ENCODE results near the gene ZNF576. TPM values are rescaled to one million over a fixed set of nuclear protein-coding genes. Genes with fewer than 3 reads are reported as not detected.

Gene ZNF576
- total RNA-seq, 1 donor from 2014 or later: 13.8 TPM

GRCh38 chr19:43607238-43608205 is 11.1 kb downstream of the ZNF576 start:
- H3K79me2 ChIP-seq (ENCODE audit: insufficient read depth, low read length): peaks cover 39% of the 10 kb centered on the region
- peaks cover 13% of the 10 kb centered on the region for H3K4me1 ChIP-seq (ENCODE audit: insufficient read depth, low read length)
- H3K27me3 Mint-ChIP-seq (ENCODE audit: low read depth, unreplicated experiment): no peaks in the 10 kb centered on the region
- TF ChIP-seq EZH2 (IDR thresholded peaks at IDR 0.05; ENCODE audit: insufficient read depth, low read length): no peak
- no peak for TF ChIP-seq CTCF (IDR thresholded peaks at IDR 0.05; ENCODE audit: insufficient read depth, low read depth, low read length)
- DNase-seq (ENCODE audit: low read depth) (no peak), FAIRE-seq (no peak)
- H3K36me3 Mint-ChIP-seq (ENCODE audit: low read depth, unreplicated experiment): peaks cover 21% of the 10 kb centered on the region
- no peak overlapping the region for H3K4me3 ChIP-seq (ENCODE audit: insufficient read depth, low read depth, low read length)
- no peak overlapping the region for H3K9ac ChIP-seq (ENCODE audit: low read length)
- no peaks in the 10 kb centered on the region for H3K27me3 ChIP-seq (ENCODE audit: insufficient read depth, low read length)
- peaks cover 6% of the 10 kb centered on the region for H3K4me1 Mint-ChIP-seq (ENCODE audit: low read depth, unreplicated experiment)
- no peak overlapping the region for H3K27ac ChIP-seq (ENCODE audit: low read depth, low read length)
- H3K4me2 ChIP-seq (ENCODE audit: low read length): no peak overlapping the region
- no peak overlapping the region for H2AFZ ChIP-seq (ENCODE audit: low read depth, low read length)
- peaks cover 38% of the 10 kb centered on the region for H4K20me1 ChIP-seq (ENCODE audit: insufficient read depth, low read length)
- peaks cover 3% of the 10 kb centered on the region for H3K36me3 ChIP-seq (ENCODE audit: insufficient read depth, low read length)
- H3K9me3 ChIP-seq (ENCODE audit: insufficient read depth, low read depth, low read length): no peaks in the 10 kb centered on the region
- H3K27ac Mint-ChIP-seq (ENCODE audit: unreplicated experiment): peak overlapping the region; percentile 26
- no peak overlapping the region for H3K4me3 Mint-ChIP-seq (ENCODE audit: unreplicated experiment)
- H3K9me3 Mint-ChIP-seq (ENCODE audit: unreplicated experiment): peaks cover 4% of the 10 kb centered on the region

GRCh38 chr19:43609872-43610271 is 13.5 kb downstream of the ZNF576 start:
- Mint-ChIP-seq H3K27me3 (ENCODE audit: low read depth, unreplicated experiment) (no peaks in the 10 kb centered on the region), H3K27ac (ENCODE audit: unreplicated experiment) (no peak overlapping the region), H3K36me3 (ENCODE audit: low read depth, unreplicated experiment) (peaks cover 37% of the 10 kb centered on the region), H3K4me1 (ENCODE audit: low read depth, unreplicated experiment) (peaks cover 6% of the 10 kb centered on the region), H3K9me3 (ENCODE audit: unreplicated experiment) (peaks cover 8% of the 10 kb centered on the region), H3K4me3 (ENCODE audit: unreplicated experiment) (no peak overlapping the region)
- Histone ChIP-seq H3K9me3 (ENCODE audit: insufficient read depth, low read depth, low read length) (no peaks in the 10 kb centered on the region), H3K27ac (ENCODE audit: low read depth, low read length) (peak overlapping the region; percentile 48), H3K4me1 (ENCODE audit: insufficient read depth, low read length) (peaks cover 13% of the 10 kb centered on the region), H3K36me3 (ENCODE audit: insufficient read depth, low read length) (peaks cover 6% of the 10 kb centered on the region), H3K9ac (ENCODE audit: low read length) (peak overlapping the region; percentile 50), H2AFZ (ENCODE audit: low read depth, low read length) (no peak overlapping the region), H3K4me2 (ENCODE audit: low read length) (no peak overlapping the region), H3K4me3 (ENCODE audit: insufficient read depth, low read depth, low read length) (no peak overlapping the region), H3K79me2 (ENCODE audit: insufficient read depth, low read length) (peaks cover 59% of the 10 kb centered on the region), H4K20me1 (ENCODE audit: insufficient read depth, low read length) (peaks cover 45% of the 10 kb centered on the region), H3K27me3 (ENCODE audit: insufficient read depth, low read length) (no peaks in the 10 kb centered on the region)
- no peak for DNase-seq (ENCODE audit: low read depth)
- FAIRE-seq: no peak
- TF ChIP-seq EZH2 (IDR thresholded peaks at IDR 0.05; ENCODE audit: insufficient read depth, low read length) (no peak), CTCF (IDR thresholded peaks at IDR 0.05; ENCODE audit: insufficient read depth, low read depth, low read length) (no peak)

- H3K36me3 Mint-ChIP-seq (ENCODE audit: low read depth, unreplicated experiment): peaks cover 37% of the 10 kb centered on the region
- H3K4me1 Mint-ChIP-seq (ENCODE audit: low read depth, unreplicated experiment): peaks cover 6% of the 10 kb centered on the region
- no peak overlapping the region for H3K4me3 Mint-ChIP-seq (ENCODE audit: unreplicated experiment)
Measured at GRCh38 chr19:43610493-43610892, 14.1 kb downstream of the ZNF576 start.

More at GRCh38 chr19:43610493-43610892, 14.1 kb downstream of the ZNF576 start:
- peaks cover 8% of the 10 kb centered on the region for H3K9me3 Mint-ChIP-seq (ENCODE audit: unreplicated experiment)
- H3K9me3 ChIP-seq (ENCODE audit: insufficient read depth, low read depth, low read length): no peaks in the 10 kb centered on the region
- peaks cover 13% of the 10 kb centered on the region for H3K4me1 ChIP-seq (ENCODE audit: insufficient read depth, low read length)
- H3K4me3 ChIP-seq (ENCODE audit: insufficient read depth, low read depth, low read length): no peak overlapping the region
- H3K27ac ChIP-seq (ENCODE audit: low read depth, low read length): peak overlapping the region; percentile 48
- H4K20me1 ChIP-seq (ENCODE audit: insufficient read depth, low read length): peaks cover 48% of the 10 kb centered on the region
- no peak overlapping the region for H3K4me2 ChIP-seq (ENCODE audit: low read length)
- peak overlapping the region; percentile 50 for H3K9ac ChIP-seq (ENCODE audit: low read length)
- H3K27me3 Mint-ChIP-seq (ENCODE audit: low read depth, unreplicated experiment): no peaks in the 10 kb centered on the region
- no peak overlapping the region for H3K27ac Mint-ChIP-seq (ENCODE audit: unreplicated experiment)
- no peak overlapping the region for H2AFZ ChIP-seq (ENCODE audit: low read depth, low read length)
- no peaks in the 10 kb centered on the region for H3K27me3 ChIP-seq (ENCODE audit: insufficient read depth, low read length)
- FAIRE-seq (no peak), DNase-seq (ENCODE audit: low read depth) (no peak)
- TF ChIP-seq CTCF (IDR thresholded peaks at IDR 0.05; ENCODE audit: insufficient read depth, low read depth, low read length) (no peak), EZH2 (IDR thresholded peaks at IDR 0.05; ENCODE audit: insufficient read depth, low read length) (no peak)
- H3K79me2 ChIP-seq (ENCODE audit: insufficient read depth, low read length): peaks cover 65% of the 10 kb centered on the region
- H3K36me3 ChIP-seq (ENCODE audit: insufficient read depth, low read length): peaks cover 6% of the 10 kb centered on the region
